IMR-90 (cell line): ENCODE data around the gene KCNG3.

Experiments used
- RFX5 ChIP-seq: IDR thresholded peaks from 2 replicates; pipeline ENCODE4 v1.8.0; 2012; ENCODE audit warnings: low read depth, mild to moderate bottlenecking, low read length, moderate library complexity
- TF ChIP-seq, protein P1 (sequence below): conservative IDR thresholded peaks from 2 replicates; pipeline ENCODE4 v1.5.1; 2012; ENCODE audit warnings: mild to moderate bottlenecking, low read depth, low read length, improper control_type of control experiment

GRCh38 chr2:42449163-42450087 lies 44.4 kb downstream of the KCNG3 start:
- TF ChIP-seq, protein P1, sequence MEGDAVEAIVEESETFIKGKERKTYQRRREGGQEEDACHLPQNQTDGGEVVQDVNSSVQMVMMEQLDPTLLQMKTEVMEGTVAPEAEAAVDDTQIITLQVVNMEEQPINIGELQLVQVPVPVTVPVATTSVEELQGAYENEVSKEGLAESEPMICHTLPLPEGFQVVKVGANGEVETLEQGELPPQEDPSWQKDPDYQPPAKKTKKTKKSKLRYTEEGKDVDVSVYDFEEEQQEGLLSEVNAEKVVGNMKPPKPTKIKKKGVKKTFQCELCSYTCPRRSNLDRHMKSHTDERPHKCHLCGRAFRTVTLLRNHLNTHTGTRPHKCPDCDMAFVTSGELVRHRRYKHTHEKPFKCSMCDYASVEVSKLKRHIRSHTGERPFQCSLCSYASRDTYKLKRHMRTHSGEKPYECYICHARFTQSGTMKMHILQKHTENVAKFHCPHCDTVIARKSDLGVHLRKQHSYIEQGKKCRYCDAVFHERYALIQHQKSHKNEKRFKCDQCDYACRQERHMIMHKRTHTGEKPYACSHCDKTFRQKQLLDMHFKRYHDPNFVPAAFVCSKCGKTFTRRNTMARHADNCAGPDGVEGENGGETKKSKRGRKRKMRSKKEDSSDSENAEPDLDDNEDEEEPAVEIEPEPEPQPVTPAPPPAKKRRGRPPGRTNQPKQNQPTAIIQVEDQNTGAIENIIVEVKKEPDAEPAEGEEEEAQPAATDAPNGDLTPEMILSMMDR: no peak
- TF ChIP-seq RFX5: no peak
